ENCODE measurements around the gene PHC2. TPM values are rescaled to one million over a fixed set of nuclear protein-coding genes. Genes with fewer than 3 reads are reported as not detected.

Gene PHC2
- total RNA-seq, 6 donors from 2014 or later: 103 to 173 (median 129) TPM

- TF ChIP-seq POLR2AphosphoS5 (IDR thresholded peaks at IDR 0.05) (no peak), EP300 (IDR thresholded peaks at IDR 0.05) (no peak), POLR2A (IDR thresholded peaks at IDR 0.05) (no peak), CTCF (IDR thresholded peaks at IDR 0.05) (no peak)
- Histone ChIP-seq H3K27me3 (no peaks in the 10 kb centered on the region), H3K27ac (peak overlapping the region in 3 of 4 donors; percentile 53 to 99 (median 86)), H3K9me3 (no peaks in the 10 kb centered on the region), H3K36me3 (peaks cover 56 to 94% (median 77%) of the 10 kb centered on the region in 4 donors), H3K4me1 (peaks cover 66 to 86% (median 72%) of the 10 kb centered on the region in 4 donors), H3K4me3 (no peak overlapping the region)
- ATAC-seq (ENCODE audit: low FRiP score in 2 of 2) (no peak), DNase-seq (no peak)
- WGBS, 2 donors: 93 to 100% methylated on average over 3 of the region's 3 CpGs
These were observed 100.5 kb downstream of the PHC2 start for GRCh38 chr1:33330361-33330890.

GRCh38 chr1:33329600-33330305 is 101.1 kb downstream of the PHC2 start:
- no peak for DNase-seq
- Histone ChIP-seq H3K27ac (peak overlapping the region in 3 of 4 donors; percentile 78 to 86 (median 79)), H3K9me3 (no peaks in the 10 kb centered on the region), H3K36me3 (peaks cover 63 to 97% (median 83%) of the 10 kb centered on the region in 4 donors), H3K27me3 (no peaks in the 10 kb centered on the region), H3K4me1 (peaks cover 59 to 79% (median 65%) of the 10 kb centered on the region in 4 donors), H3K4me3 (no peak overlapping the region)
- 92 to 96% methylated on average over 18 to 19 of the region's 19 CpGs for WGBS, 2 donors
- ATAC-seq (ENCODE audit: low FRiP score in 2 of 2): no peak
- TF ChIP-seq CTCF (IDR thresholded peaks at IDR 0.05) (no peak), POLR2A (IDR thresholded peaks at IDR 0.05) (no peak), POLR2AphosphoS5 (IDR thresholded peaks at IDR 0.05) (no peak), EP300 (IDR thresholded peaks at IDR 0.05) (no peak)

GRCh38 chr1:33328817-33329216 is 102.1 kb downstream of the PHC2 start:
- Histone ChIP-seq H3K4me3 (no peak overlapping the region), H3K9me3 (no peaks in the 10 kb centered on the region), H3K4me1 (peaks cover 50 to 70% (median 56%) of the 10 kb centered on the region in 4 donors), H3K36me3 (peaks cover 72 to 100% (median 93%) of the 10 kb centered on the region in 4 donors), H3K27ac (peak overlapping the region; percentile 60 to 86 (median 78)), H3K27me3 (no peaks in the 10 kb centered on the region)
- 92 to 98% methylated on average over 11 to 12 of the region's 12 CpGs for WGBS, 2 donors
- TF ChIP-seq POLR2AphosphoS5 (IDR thresholded peaks at IDR 0.05): no peak
- TF ChIP-seq CTCF (IDR thresholded peaks at IDR 0.05): no peak
- TF ChIP-seq EP300 (IDR thresholded peaks at IDR 0.05): no peak
- no peak for TF ChIP-seq POLR2A (IDR thresholded peaks at IDR 0.05)
- ATAC-seq (ENCODE audit: low FRiP score in 2 of 2): no peak
- no peak for DNase-seq

- DNase-seq: peak in 1 of 2 donors; percentile 85
- 42 to 53% methylated on average over 8 to 9 of the region's 9 CpGs for WGBS, 2 donors
- Histone ChIP-seq H3K27ac (peak overlapping the region; percentile 60 to 86 (median 78)), H3K9me3 (no peaks in the 10 kb centered on the region), H3K36me3 (peaks cover 80 to 100% (median 98%) of the 10 kb centered on the region in 4 donors), H3K4me3 (no peak overlapping the region), H3K4me1 (peaks cover 39 to 59% (median 46%) of the 10 kb centered on the region in 4 donors), H3K27me3 (no peaks in the 10 kb centered on the region)
- TF ChIP-seq EP300 (IDR thresholded peaks at IDR 0.05) (no peak), POLR2AphosphoS5 (IDR thresholded peaks at IDR 0.05) (peak; percentile 14 to 62)
- peak; percentile 60 to 72 for ATAC-seq (ENCODE audit: low FRiP score in 2 of 2)
These were observed 103.1 kb downstream of the PHC2 start for GRCh38 chr1:33327587-33328325.

GRCh38 chr1:33326785-33327184 is 104.1 kb downstream of the PHC2 start:
- H3K4me1 ChIP-seq: peaks cover 30 to 49% (median 36%) of the 10 kb centered on the region in 4 donors
- ATAC-seq (ENCODE audit: low FRiP score in 2 of 2) (peak in 1 of 2 donors; percentile 43), DNase-seq (peak in 1 of 2 donors; percentile 53)
- H3K36me3 ChIP-seq: peaks cover 79 to 100% (median 92%) of the 10 kb centered on the region in 4 donors
- peak overlapping the region; percentile 60 to 86 (median 78) for H3K27ac ChIP-seq
- TF ChIP-seq EP300 (IDR thresholded peaks at IDR 0.05) (no peak), CTCF (IDR thresholded peaks at IDR 0.05) (no peak), POLR2A (IDR thresholded peaks at IDR 0.05) (peak in 1 of 4 donors; percentile 34), POLR2AphosphoS5 (IDR thresholded peaks at IDR 0.05) (peak; percentile 23 to 50)
- WGBS, 2 donors: 64 to 70% methylated on average over 9 of the region's 9 CpGs
- H3K27me3 ChIP-seq: no peaks in the 10 kb centered on the region
- H3K4me3 ChIP-seq: no peak overlapping the region
- H3K9me3 ChIP-seq: no peaks in the 10 kb centered on the region
